ENCODE measurements around the gene SPAG7. TPM values are rescaled to one million over a fixed set of nuclear protein-coding genes. Genes with fewer than 3 reads are reported as not detected.
A peak's percentile ranks its signal among the peaks of the same experiment; 100 is the strongest.

Gene SPAG7
- total and polyA plus RNA-seq, 4 donors, result 18.6 to 66.3 (median 26.0) TPM

GRCh38 chr17:4948166-4948930 is 19.3 kb downstream of the SPAG7 start, which contains the start of gene PFN1 (continued):
- TF ChIP-seq HNF4A (conservative IDR thresholded peaks at IDR 0.05), result peak; percentile 30 to 42
- peak; percentile 38 for TF ChIP-seq ATF3 (IDR thresholded peaks at IDR 0.05)
- peak; percentile 39 for TF ChIP-seq NR2F2 (IDR thresholded peaks at IDR 0.05)
- peak; percentile 17 to 21 for TF ChIP-seq RAD21 (IDR thresholded peaks at IDR 0.05)
- TF ChIP-seq JUND (IDR thresholded peaks at IDR 0.05), result peak in 1 of 2 donors; percentile 49

GRCh38 chr17:4947411-4948165 is 20.0 kb downstream of the SPAG7 start:
- no peak for TF ChIP-seq FOXA1 (IDR thresholded peaks at IDR 0.05)
- TF ChIP-seq TAF1 (conservative IDR thresholded peaks at IDR 0.05), result no peak
- TF ChIP-seq REST (IDR thresholded peaks at IDR 0.05), result no peak
- peak; percentile 66 for TF ChIP-seq GABPA (IDR thresholded peaks at IDR 0.05 in 1 of 2, conservative IDR thresholded peaks at IDR 0.05 in 1 of 2)
- TF ChIP-seq MAX (IDR thresholded peaks at IDR 0.05), result no peak
- no peak for TF ChIP-seq YY1 (IDR thresholded peaks at IDR 0.05)
- no peak for TF ChIP-seq RAD21 (IDR thresholded peaks at IDR 0.05)
- TF ChIP-seq RXRA (IDR thresholded peaks at IDR 0.05), result no peak
- Histone ChIP-seq H3K27me3 (ENCODE audit: control insufficient read depth in 4 of 4, insufficient read depth in 4 of 4, low read length in 3 of 4) (no peaks in the 10 kb centered on the region), H3K36me3 (ENCODE audit: control insufficient read depth in 4 of 4, insufficient read depth in 3 of 4, low read depth in 1 of 4, low read length in 3 of 4) (peaks cover 4 to 23% (median 11%) of the 10 kb centered on the region in 4 donors), H3K27ac (ENCODE audit: low read depth in 1 of 2, low read length in 2 of 2) (peak overlapping the region; percentile 95 to 96), H3K4me1 (ENCODE audit: control insufficient read depth in 4 of 4, insufficient read depth in 4 of 4, low read length in 3 of 4) (peaks cover 8 to 61% (median 46%) of the 10 kb centered on the region in 4 donors), H3K9ac (ENCODE audit: low read depth in 1 of 2, low read length in 2 of 2) (peak overlapping the region; percentile 87 to 91), H3K4me3 (ENCODE audit: low read depth in 1 of 3, low read length in 3 of 3) (peak overlapping the region; percentile 90 to 96 (median 91)), H3K9me3 (ENCODE audit: control insufficient read depth in 4 of 4, low read length in 3 of 4) (no peaks in the 10 kb centered on the region)
- under 1% methylated on average over 56 of the region's 56 CpGs for WGBS
- peak; percentile 73 for DNase-seq (ENCODE audit: low spot score)

GRCh38 chr17:4947010-4947410 is 20.6 kb downstream of the SPAG7 start:
- Histone ChIP-seq H3K4me3 (ENCODE audit: low read depth in 1 of 3, low read length in 3 of 3) (peak overlapping the region; percentile 71 to 96 (median 91)), H3K4me1 (ENCODE audit: control insufficient read depth in 4 of 4, insufficient read depth in 4 of 4, low read length in 3 of 4) (peaks cover 8 to 60% (median 46%) of the 10 kb centered on the region in 4 donors), H3K9me3 (ENCODE audit: control insufficient read depth in 4 of 4, low read length in 3 of 4) (no peaks in the 10 kb centered on the region), H3K9ac (ENCODE audit: low read depth in 1 of 2, low read length in 2 of 2) (peak overlapping the region; percentile 61 to 85), H3K27me3 (ENCODE audit: control insufficient read depth in 4 of 4, insufficient read depth in 4 of 4, low read length in 3 of 4) (no peaks in the 10 kb centered on the region), H3K27ac (ENCODE audit: low read depth in 1 of 2, low read length in 2 of 2) (peak overlapping the region; percentile 95 to 96), H3K36me3 (ENCODE audit: control insufficient read depth in 4 of 4, insufficient read depth in 3 of 4, low read depth in 1 of 4, low read length in 3 of 4) (peaks cover 6 to 26% (median 12%) of the 10 kb centered on the region in 4 donors)
- no peak for DNase-seq (ENCODE audit: low spot score)
- 1% methylated on average over 7 of the region's 7 CpGs for WGBS
- TF ChIP-seq RXRA (IDR thresholded peaks at IDR 0.05), result no peak
- TF ChIP-seq RAD21 (IDR thresholded peaks at IDR 0.05), result no peak
- no peak for TF ChIP-seq FOXA1 (IDR thresholded peaks at IDR 0.05)
- TF ChIP-seq FOXA2 (IDR thresholded peaks at IDR 0.05), result no peak
- no peak for TF ChIP-seq ATF3 (IDR thresholded peaks at IDR 0.05)
- no peak for TF ChIP-seq JUND (IDR thresholded peaks at IDR 0.05)
- TF ChIP-seq ZBTB33 (IDR thresholded peaks at IDR 0.05), result no peak
- no peak for TF ChIP-seq YY1 (IDR thresholded peaks at IDR 0.05)
- TF ChIP-seq SP1 (IDR thresholded peaks at IDR 0.05), result no peak
- TF ChIP-seq HNF4G (IDR thresholded peaks at IDR 0.05), result no peak
- TF ChIP-seq MAX (IDR thresholded peaks at IDR 0.05), result no peak
- TF ChIP-seq CTCF (IDR thresholded peaks at IDR 0.05; ENCODE audit: low read depth, low read length, missing input control), result no peak
- no peak for TF ChIP-seq GABPA (IDR thresholded peaks at IDR 0.05 in 1 of 2, conservative IDR thresholded peaks at IDR 0.05 in 1 of 2)
